GM19099 (cell line): ENCODE results near the gene CLEC5A.

Source experiments
- POLR2A ChIP-seq: IDR thresholded peaks from 3 replicates; pipeline ENCODE4 v1.6.1; 2011; ENCODE audit warnings: low read depth; ENCODE audit not compliant: insufficient read length; ENCODE audit errors: extremely low read depth

CLEC5A gene

GRCh38 chr7:141954334-141954733, 7.6 kb upstream of the CLEC5A start:
- TF ChIP-seq POLR2A: no peak

- no peak for TF ChIP-seq POLR2A
These were observed 5.7 kb upstream of the CLEC5A start for GRCh38 chr7:141952461-141952860.

- TF ChIP-seq POLR2A: no peak
These were observed 4.0 kb upstream of the CLEC5A start for GRCh38 chr7:141950806-141951205.

GRCh38 chr7:141949911-141950310, 3.1 kb upstream of the CLEC5A start:
- TF ChIP-seq POLR2A: no peak

GRCh38 chr7:141949451-141949850, 2.7 kb upstream of the CLEC5A start:
- no peak for TF ChIP-seq POLR2A

GRCh38 chr7:141949021-141949420, 2.2 kb upstream of the CLEC5A start:
- no peak for TF ChIP-seq POLR2A

- TF ChIP-seq POLR2A: no peak
These were observed 1.4 kb downstream of the CLEC5A start for GRCh38 chr7:141945356-141945755.

GRCh38 chr7:141944811-141945210, 2.0 kb downstream of the CLEC5A start:
- TF ChIP-seq POLR2A: no peak

- TF ChIP-seq POLR2A: no peak
These were observed 2.9 kb downstream of the CLEC5A start for GRCh38 chr7:141943846-141944245.

- no peak for TF ChIP-seq POLR2A
These were observed 5.7 kb downstream of the CLEC5A start for GRCh38 chr7:141941075-141941474.

- no peak for TF ChIP-seq POLR2A
These were observed 16.6 kb downstream of the CLEC5A start for GRCh38 chr7:141930211-141930610.

GRCh38 chr7:141928845-141929195, 18.0 kb downstream of the CLEC5A start:
- no peak for TF ChIP-seq POLR2A

- no peak for TF ChIP-seq POLR2A
These were observed 18.5 kb downstream of the CLEC5A start for GRCh38 chr7:141928146-141928844.

- TF ChIP-seq POLR2A: no peak
These were observed 26.5 kb downstream of the CLEC5A start for GRCh38 chr7:141920281-141920680.

GRCh38 chr7:141916099-141916498, 30.7 kb downstream of the CLEC5A start, which contains the start of gene OR9A4:
Gene OR9A4, plus strand, starts transcription at chr7:141916399. Its CDS starts 2,477 bp downstream, at chr7:141918876.
- no peak for TF ChIP-seq POLR2A

- no peak for TF ChIP-seq POLR2A
These were observed 31.2 kb downstream of the CLEC5A start for GRCh38 chr7:141915565-141915964.

GRCh38 chr7:141911391-141911790, 35.4 kb downstream of the CLEC5A start:
- no peak for TF ChIP-seq POLR2A

- TF ChIP-seq POLR2A: no peak
These were observed 40.5 kb downstream of the CLEC5A start for GRCh38 chr7:141906285-141906684.

GRCh38 chr7:141891336-141891735, 55.4 kb downstream of the CLEC5A start:
- TF ChIP-seq POLR2A: no peak
